ENCODE measurements around the gene COL13A1.

COL13A1 gene

GRCh38 chr10:69913606-69914382, 112.1 kb downstream of the COL13A1 start:
- no peak for DNase-seq

GRCh38 chr10:69914398-69915214, 112.9 kb downstream of the COL13A1 start:
- peak; percentile 27 for DNase-seq

- no peak for DNase-seq
Measured at GRCh38 chr10:69915215-69915560, 113.5 kb downstream of the COL13A1 start.

GRCh38 chr10:69916118-69916517, 114.4 kb downstream of the COL13A1 start:
- no peak for DNase-seq

GRCh38 chr10:69918036-69918435, 116.3 kb downstream of the COL13A1 start:
- DNase-seq: no peak

GRCh38 chr10:69919250-69919649, 117.5 kb downstream of the COL13A1 start:
- no peak for DNase-seq

- no peak for DNase-seq
Measured at GRCh38 chr10:69925111-69925510, 123.4 kb downstream of the COL13A1 start.

GRCh38 chr10:69928339-69928738, 126.6 kb downstream of the COL13A1 start:
- DNase-seq: no peak

- DNase-seq: no peak
Measured at GRCh38 chr10:69929575-69929974, 127.9 kb downstream of the COL13A1 start.

- DNase-seq: no peak
Measured at GRCh38 chr10:69934768-69935167, 133.1 kb downstream of the COL13A1 start.

- no peak for DNase-seq
Measured at GRCh38 chr10:69936091-69936490, 134.4 kb downstream of the COL13A1 start.

- no peak for DNase-seq
Measured at GRCh38 chr10:69938541-69938991, 136.9 kb downstream of the COL13A1 start.

GRCh38 chr10:69939061-69939460, 137.4 kb downstream of the COL13A1 start:
- DNase-seq: no peak

GRCh38 chr10:69939481-69939880, 137.8 kb downstream of the COL13A1 start:
- no peak for DNase-seq

GRCh38 chr10:69941730-69942129, 140.0 kb downstream of the COL13A1 start:
- DNase-seq: no peak

- no peak for DNase-seq
Measured at GRCh38 chr10:69943292-69943820, 141.7 kb downstream of the COL13A1 start.

GRCh38 chr10:69944761-69945160, 143.1 kb downstream of the COL13A1 start:
- DNase-seq: no peak

- no peak for DNase-seq
Measured at GRCh38 chr10:69948261-69948660, 146.6 kb downstream of the COL13A1 start.

GRCh38 chr10:69949770-69950169, 148.1 kb downstream of the COL13A1 start:
- DNase-seq: no peak

GRCh38 chr10:69951658-69952057, 150.0 kb downstream of the COL13A1 start:
- DNase-seq: no peak

GRCh38 chr10:69952069-69952800, 150.5 kb downstream of the COL13A1 start:
- no peak for DNase-seq

GRCh38 chr10:69952821-69953221, 151.1 kb downstream of the COL13A1 start:
- DNase-seq: no peak

GRCh38 chr10:69953851-69954250, 152.1 kb downstream of the COL13A1 start:
- DNase-seq: no peak

Data from CD4-positive, alpha-beta T cell treated with Interleukin-21 for 1 hour (primary cell).